NCI-H187 treated with DMSO at 0.1 percent for 48 hours (cell line): Measurements from ENCODE around the gene GPAT3.

ENCODE experiments used
- DNase-seq: peaks from one replicate; lab custom pipeline; 2025; lab: John Stamatoyannopoulos, UW

Gene GPAT3

DNA sequence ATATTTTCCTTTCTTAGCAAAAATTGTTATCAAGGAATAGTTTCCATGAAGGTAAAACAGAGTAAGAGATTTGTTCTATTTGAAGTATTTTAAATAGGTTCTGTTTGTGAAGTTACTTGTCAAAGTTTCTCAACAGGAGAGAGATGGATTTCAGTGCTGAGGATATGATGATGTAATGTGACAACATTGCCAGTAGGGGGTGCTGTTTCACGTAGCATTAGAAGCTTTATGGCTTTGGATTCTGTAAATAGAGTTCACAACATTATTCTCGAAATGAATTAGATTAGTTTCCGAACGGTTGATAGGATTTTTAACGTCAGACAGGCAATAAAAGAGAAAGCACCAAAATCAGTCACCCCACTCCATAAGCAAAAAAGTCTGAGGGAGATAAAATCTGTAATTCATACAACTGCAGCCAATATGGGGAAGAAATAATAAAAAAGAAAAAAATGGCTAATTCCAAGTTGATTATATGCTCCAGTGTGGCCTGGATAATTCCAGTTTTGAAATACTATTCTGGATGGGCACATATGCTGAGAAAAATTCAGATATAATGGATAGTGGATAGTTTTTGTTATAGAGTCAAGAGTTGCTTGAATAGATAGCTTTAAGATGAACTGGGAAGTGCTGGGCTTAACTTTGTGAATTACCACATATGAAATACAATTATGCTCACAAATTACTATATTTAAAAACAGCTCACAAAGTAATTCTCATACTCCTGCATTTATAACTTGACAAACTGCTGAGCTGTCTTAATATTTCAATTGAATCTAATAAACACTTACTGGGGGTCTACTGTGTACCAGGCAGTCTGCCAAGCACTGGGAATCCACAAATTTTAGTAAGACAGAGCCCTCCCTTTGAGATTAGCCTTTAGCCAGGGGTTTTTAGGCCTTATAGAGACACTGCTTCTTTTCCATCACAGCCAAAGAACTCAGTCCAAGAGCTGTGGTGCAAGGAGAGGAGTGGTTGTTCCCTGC is 109.1 kb downstream of the GPAT3 start:
- DNase-seq: peak; percentile 69

DNA sequence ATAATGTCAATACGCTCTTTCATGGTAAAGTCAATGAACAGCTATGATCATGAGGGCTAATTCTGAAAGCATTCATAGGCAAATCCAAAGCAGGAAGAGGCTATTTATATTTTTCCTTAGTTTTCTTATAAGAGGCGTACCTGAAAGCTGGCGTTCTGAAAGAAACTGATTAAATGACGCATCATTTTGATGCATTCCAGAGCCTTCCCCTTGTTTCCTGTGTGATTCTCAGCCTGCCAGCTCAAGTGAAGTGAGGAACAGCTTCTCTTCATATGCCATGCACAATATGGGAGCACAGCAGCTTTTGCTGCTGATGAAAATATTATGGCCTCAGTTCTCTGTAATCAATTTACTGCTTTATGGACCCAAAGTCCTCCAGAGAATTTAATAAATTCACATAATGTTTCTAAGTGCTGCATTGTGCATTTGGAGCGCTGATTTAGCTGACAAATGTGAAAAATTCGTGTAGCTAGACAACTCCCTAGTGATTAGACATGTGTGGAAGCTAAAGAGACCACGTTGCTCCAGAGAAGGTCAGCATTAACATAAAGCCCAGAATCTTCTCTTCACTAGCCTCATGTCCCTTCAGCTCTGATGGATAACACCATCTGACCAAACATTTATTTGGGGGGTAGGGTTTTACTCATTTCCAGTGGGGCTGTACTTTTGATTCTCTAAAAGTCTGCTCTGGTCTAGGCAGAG is 110.8 kb downstream of the GPAT3 start:
- no peak for DNase-seq

DNA sequence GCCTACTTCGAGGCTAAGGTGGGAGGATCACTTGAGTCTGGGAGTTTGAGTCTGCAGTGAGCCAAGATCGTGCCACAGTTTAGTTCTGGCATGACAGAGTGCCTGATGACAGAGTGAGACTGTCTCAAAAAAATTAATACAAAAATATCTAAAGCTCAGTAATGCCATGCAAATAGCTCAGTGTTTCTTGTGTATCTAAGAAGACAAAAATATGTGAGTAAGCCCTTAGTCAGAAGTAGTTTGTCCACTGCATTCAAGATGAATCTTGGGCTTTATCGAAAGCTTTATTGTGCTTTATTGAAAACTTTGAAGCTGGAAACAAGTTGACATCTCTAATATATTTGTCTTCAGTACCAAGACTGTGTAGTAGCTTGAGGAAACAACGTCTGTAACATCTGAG is 115.9 kb downstream of the GPAT3 start:
- DNase-seq: no peak
